ENCODE results near the gene NACA2.
"Not testable (repeated sequence)": the region's sequence is repeated elsewhere in the genome, so short reads cannot be mapped to it uniquely, and the experiment has no call there.

NACA2 gene

DNA sequence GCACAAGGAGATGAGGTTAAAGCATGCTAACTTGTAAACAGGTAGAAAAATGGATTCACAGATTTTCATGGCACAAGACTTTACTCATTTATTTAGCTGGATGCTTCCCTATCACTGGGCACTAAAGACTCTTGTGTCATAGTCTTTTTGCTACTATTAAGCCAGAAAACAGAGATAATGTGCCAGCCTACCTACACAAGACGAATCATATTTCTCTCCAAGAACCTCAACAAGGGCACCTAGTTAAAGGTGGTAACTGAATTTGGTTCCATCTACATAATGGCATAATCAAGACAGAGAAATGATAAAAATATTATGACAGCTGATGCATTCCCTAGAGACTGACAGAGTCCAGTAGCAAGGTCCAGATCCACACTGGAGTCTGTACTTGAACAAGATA, 3.8 kb downstream of the NACA2 start:
- Mint-ChIP-seq H3K4me3 (no peak overlapping the region), H3K27me3 (peaks cover 2% of the 10 kb centered on the region), H3K9me3 (no peaks in the 10 kb centered on the region), H3K4me1 (no peaks in the 10 kb centered on the region), H3K36me3 (no peaks in the 10 kb centered on the region), H3K27ac (no peak overlapping the region)

DNA sequence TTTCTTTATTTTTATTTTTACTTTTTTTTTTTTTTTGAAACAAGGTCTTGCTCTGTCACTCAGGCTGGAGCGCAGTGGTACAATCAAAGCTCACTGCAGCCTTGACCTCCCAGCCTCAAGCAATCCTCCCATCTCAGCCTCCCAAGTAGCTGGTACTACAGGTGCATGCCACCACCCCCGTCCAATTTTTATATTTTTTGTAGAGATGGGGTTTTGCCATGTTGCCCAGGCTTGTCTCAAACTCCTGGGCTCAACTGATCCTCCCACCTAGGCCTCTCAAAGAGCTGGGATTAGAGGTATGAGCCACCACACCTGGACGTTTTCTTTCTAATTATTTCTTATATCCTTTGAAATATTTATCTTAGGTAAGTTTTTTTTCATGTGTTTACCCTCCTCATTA, 4.4 kb downstream of the NACA2 start:
- H3K4me3 Mint-ChIP-seq, H3K27me3 Mint-ChIP-seq, H3K9me3 Mint-ChIP-seq, H3K36me3 Mint-ChIP-seq, H3K27ac Mint-ChIP-seq, H3K4me1 Mint-ChIP-seq: not testable (repeated sequence)

DNA sequence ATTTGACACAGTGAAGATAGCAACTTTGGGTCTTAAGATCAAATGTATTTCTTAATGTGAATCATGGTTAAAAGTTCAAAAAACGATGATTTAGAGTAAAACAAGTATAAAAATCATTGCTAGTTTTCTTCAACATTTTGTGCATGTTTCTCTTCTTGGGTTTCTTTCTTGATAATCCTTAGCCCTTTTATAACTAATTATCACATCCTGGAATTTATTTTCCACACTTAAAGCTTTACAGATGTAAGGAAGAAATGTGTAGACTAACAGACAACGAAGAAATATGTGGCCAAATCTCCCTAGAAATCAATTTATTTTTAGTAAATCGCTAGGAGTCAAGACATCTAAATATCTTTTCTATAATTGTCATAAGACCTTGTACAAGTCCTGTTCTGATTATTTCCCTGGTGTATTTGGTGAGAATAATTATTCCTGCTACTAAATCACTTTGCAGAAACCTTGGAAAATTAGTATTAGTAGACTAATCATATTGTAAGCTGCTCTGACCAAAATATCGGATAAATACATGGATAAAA, 4.9 kb downstream of the NACA2 start:
- H3K36me3 Mint-ChIP-seq = no peaks in the 10 kb centered on the region
- peaks cover 4% of the 10 kb centered on the region for H3K27me3 Mint-ChIP-seq
- no peak overlapping the region for H3K4me3 Mint-ChIP-seq
- H3K27ac Mint-ChIP-seq = no peak overlapping the region
- no peaks in the 10 kb centered on the region for H3K9me3 Mint-ChIP-seq
- H3K4me1 Mint-ChIP-seq = no peaks in the 10 kb centered on the region

DNA sequence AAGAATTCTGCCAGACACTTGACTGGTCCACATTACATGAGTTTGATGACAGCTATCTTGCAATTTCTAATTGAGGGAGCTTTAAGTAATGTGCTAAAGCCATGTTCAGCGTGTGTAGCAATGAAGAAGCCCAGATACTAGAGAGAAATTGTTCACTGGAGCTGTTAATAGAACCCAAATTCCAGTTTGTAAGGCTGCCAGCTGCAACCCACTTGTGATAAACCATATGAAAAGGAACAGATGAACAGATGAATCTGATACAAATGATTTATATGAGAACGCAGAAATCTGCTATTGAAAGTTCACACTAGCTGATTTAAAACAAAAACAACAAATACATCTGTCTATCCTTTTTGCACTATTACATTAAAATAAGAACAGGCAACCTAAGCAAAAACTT, 6.2 kb downstream of the NACA2 start:
- H3K27ac Mint-ChIP-seq = no peak overlapping the region
- peaks cover 6% of the 10 kb centered on the region for H3K27me3 Mint-ChIP-seq
- no peaks in the 10 kb centered on the region for H3K9me3 Mint-ChIP-seq

DNA sequence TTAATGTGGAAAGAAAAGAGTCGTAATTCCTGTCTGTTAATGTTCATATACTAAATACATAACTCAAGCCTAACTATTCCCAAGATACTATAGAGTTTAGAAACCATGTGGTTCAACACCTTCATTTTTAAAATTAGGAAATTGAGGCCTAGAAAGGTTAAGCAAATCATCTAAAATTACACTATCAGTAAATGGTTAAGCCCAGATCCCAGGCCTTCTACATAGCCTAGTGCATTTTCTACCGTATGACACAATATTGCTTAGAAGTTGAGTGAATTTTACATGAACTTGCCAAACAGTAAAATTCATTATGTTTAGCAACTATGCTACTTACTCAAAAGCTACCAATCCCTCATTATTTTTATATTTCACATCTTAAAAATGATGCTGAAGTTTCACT, 6.8 kb downstream of the NACA2 start:
- Mint-ChIP-seq H3K4me1 (no peaks in the 10 kb centered on the region), H3K27me3 (peaks cover 9% of the 10 kb centered on the region), H3K27ac (no peak overlapping the region), H3K4me3 (no peak overlapping the region), H3K36me3 (no peaks in the 10 kb centered on the region), H3K9me3 (no peaks in the 10 kb centered on the region)

More for the DNA sequence above, 6.2 kb downstream of the NACA2 start:
- Mint-ChIP-seq H3K4me3 (no peak overlapping the region), H3K36me3 (no peaks in the 10 kb centered on the region), H3K4me1 (no peaks in the 10 kb centered on the region)

DNA sequence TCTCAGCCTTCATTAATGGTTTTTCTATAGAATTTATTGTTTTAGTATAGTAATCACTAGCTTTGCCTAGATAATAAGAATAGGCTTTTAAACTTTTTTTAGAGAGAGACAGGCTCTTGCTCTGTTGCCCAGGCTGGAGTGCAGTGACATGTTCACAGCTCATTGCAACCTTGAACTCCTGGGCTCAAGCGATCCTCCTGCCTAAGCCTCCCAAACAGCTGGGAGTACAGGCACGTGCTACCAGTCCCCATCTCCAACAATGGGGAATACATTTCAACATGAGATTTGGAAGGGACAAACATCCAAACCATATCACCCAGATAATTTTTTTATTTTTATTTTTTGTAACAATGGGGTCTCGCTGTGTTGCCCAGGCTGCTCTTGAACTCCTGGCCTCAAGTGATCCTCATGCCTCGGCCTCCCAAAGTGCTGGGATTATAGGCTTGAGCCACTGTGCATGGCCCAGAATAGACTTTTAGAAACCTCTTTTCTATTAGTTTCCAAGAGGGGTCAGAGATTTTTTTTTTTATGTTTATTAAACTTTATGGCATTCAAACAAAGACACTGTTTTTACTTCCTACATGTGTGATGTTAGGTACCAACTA, 7.3 kb downstream of the NACA2 start:
- no peak overlapping the region for H3K4me3 Mint-ChIP-seq
- H3K36me3 Mint-ChIP-seq = no peaks in the 10 kb centered on the region
- no peaks in the 10 kb centered on the region for H3K4me1 Mint-ChIP-seq
- H3K27me3 Mint-ChIP-seq = peaks cover 9% of the 10 kb centered on the region
- no peak overlapping the region for H3K27ac Mint-ChIP-seq
- H3K9me3 Mint-ChIP-seq = no peaks in the 10 kb centered on the region

DNA sequence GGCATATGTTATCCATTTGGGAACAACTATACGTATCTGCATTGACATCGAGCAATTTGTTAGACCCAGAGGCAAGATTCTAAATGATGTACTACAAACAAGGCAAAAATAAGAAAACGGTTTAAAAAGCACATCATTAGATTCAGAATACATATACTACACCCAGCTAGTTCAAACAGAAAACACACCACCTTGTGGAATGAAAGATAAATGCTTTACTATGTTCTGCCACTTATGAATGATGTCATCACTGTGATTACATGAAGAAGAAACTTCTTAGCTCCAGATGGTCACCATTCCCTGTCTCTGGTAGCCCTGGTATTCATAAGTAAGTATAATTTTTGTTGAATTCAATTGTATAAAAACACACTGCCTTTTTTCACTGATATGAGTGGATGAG, 7.8 kb downstream of the NACA2 start:
- Mint-ChIP-seq H3K36me3 (no peaks in the 10 kb centered on the region), H3K4me3 (no peak overlapping the region), H3K27me3 (peaks cover 11% of the 10 kb centered on the region), H3K27ac (no peak overlapping the region), H3K4me1 (no peaks in the 10 kb centered on the region), H3K9me3 (no peaks in the 10 kb centered on the region)

DNA sequence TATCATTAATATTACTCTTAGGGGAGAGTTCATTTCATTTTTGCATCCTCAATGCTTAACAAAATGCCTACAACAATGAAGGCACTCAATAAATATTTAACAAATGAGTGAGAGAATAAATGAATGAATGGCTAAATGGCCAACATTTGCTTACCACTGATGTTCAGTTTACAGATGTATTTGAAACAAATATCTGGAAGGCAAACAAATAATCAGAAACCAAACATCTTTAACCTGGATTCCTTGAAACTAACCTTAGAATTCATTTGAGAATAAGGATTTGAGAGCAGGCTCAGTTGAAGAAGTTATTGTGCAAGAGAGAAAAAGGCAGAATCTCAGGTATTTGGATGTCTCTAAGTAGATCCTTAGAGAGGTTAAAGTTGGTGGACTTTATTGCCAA, 8.4 kb downstream of the NACA2 start:
- H3K4me1 Mint-ChIP-seq = no peaks in the 10 kb centered on the region
- H3K4me3 Mint-ChIP-seq = no peak overlapping the region
- no peak overlapping the region for H3K27ac Mint-ChIP-seq
- no peaks in the 10 kb centered on the region for H3K36me3 Mint-ChIP-seq
- no peaks in the 10 kb centered on the region for H3K9me3 Mint-ChIP-seq
- peaks cover 12% of the 10 kb centered on the region for H3K27me3 Mint-ChIP-seq

DNA sequence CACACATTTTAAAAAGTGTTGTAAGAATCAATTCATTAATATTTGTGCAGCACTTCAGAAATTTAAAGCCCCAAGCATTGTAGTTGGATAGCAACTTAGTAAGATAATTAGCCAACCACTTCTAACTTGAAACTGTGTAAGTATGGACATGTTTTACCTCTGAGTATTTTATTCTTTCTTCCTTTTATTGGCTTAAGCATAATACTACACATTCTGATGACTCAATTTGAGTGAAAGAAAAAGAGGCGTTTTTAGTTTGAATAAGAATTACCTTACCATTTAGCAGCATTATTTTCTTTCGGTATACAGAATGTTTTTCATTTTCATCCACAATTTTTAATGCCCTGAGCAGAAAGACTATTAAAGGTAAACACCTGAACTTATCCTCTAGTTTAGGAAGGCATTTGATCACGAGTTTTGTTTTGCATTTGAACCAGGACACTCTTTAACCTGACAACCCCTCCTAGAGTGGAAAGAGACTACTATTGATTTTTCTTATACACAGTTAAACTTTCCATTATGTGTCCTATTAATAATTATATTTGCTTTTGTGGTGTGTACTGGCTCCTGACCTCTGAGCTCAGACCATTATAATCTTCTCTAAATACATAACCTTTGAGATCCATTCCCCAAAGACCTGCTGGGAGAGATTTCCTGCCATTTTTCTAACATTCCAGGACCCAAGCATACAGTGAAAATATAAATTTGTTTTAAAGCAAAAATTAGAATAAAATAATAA, 9.2 kb downstream of the NACA2 start:
- H3K9me3 Mint-ChIP-seq = no peaks in the 10 kb centered on the region
- H3K4me3 Mint-ChIP-seq = no peak overlapping the region
- no peaks in the 10 kb centered on the region for H3K4me1 Mint-ChIP-seq
- H3K27me3 Mint-ChIP-seq = peaks cover 12% of the 10 kb centered on the region
- no peaks in the 10 kb centered on the region for H3K36me3 Mint-ChIP-seq
- H3K27ac Mint-ChIP-seq = no peak overlapping the region

DNA sequence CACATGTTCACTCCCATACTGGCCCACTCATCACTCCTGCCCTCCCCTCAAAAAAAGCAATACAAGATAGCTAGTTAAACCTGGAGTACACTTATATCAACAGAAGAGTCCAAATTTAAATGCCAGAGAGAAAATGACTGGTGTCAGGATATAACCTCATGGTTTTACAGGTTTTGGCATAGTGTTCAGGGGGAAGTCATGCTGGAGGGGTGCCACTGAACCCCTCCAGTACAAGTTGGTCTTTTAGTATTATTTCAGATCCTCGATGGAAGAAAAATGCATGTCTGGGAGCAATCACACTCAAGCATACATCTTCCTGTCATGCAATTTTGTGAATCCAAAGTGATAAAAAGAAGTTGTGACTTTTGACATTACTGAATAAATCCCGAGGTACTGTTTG, 10.5 kb downstream of the NACA2 start:
- H3K4me1 Mint-ChIP-seq = no peaks in the 10 kb centered on the region
- no peaks in the 10 kb centered on the region for H3K9me3 Mint-ChIP-seq
- H3K27me3 Mint-ChIP-seq = peaks cover 12% of the 10 kb centered on the region
- no peaks in the 10 kb centered on the region for H3K36me3 Mint-ChIP-seq
- H3K4me3 Mint-ChIP-seq = no peak overlapping the region
- no peak overlapping the region for H3K27ac Mint-ChIP-seq

DNA sequence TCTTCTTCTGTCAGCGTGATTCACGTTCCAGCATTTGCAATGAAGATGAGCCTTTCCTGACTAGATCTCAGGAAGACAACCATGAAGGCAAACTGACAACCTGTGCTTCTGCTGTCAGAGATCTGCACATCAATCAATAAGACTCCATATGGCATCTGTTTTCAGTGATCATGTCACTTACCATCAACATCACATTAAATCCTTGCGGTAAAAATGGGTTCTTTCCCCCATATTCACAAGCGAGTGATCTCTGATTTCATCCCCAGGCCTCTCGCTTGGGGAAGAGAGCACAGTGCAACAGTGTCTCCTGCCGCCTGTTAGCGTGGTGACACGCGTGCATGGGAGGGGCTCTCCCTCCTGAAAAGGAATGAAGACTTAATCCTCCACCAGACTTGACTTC, 11.1 kb downstream of the NACA2 start:
- no peak overlapping the region for H3K4me3 Mint-ChIP-seq
- H3K27ac Mint-ChIP-seq = no peak overlapping the region
- no peaks in the 10 kb centered on the region for H3K4me1 Mint-ChIP-seq
- H3K9me3 Mint-ChIP-seq = no peaks in the 10 kb centered on the region
- no peaks in the 10 kb centered on the region for H3K36me3 Mint-ChIP-seq
- peaks cover 12% of the 10 kb centered on the region for H3K27me3 Mint-ChIP-seq

DNA sequence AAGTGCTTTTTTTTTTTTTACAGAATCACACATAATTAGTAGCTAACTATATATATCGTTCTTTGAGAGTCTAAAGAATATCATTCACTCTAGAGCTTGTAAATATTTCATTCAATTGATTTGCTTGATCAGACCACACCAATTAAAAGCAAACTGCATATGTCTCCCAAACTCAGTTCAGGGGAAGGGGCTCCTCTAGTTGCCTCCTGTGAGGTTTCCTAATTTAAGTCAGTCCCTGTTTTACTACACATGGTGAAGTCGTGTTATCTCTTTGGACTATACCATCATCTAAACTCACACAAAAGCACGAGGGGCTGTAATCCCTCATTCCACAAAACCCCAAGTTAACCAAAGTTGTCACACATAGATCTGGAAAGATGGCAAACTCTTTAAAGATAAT, 11.7 kb downstream of the NACA2 start:
- Mint-ChIP-seq H3K36me3 (no peaks in the 10 kb centered on the region), H3K4me3 (no peak overlapping the region), H3K4me1 (no peaks in the 10 kb centered on the region), H3K27ac (no peak overlapping the region), H3K9me3 (no peaks in the 10 kb centered on the region), H3K27me3 (peaks cover 12% of the 10 kb centered on the region)

DNA sequence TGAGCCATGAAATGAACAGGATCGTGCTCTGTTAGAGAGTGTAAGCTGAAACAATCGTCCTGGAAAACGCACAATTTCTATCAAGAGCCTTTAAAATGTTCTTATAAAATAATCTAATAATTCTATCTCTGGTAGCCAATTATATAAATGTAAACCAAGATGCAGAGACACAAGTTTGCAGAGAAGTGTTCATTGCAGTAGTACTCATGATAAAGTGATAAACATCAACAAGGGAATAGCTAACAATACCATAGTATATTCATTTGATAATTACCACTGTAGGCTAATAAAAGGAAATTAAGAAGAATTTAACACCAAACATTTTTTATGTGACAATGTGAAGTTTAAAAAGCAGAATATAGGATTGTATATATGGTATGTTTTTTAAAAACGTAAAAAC, 12.4 kb downstream of the NACA2 start:
- Mint-ChIP-seq H3K4me1 (no peaks in the 10 kb centered on the region), H3K27me3 (peaks cover 12% of the 10 kb centered on the region), H3K9me3 (no peaks in the 10 kb centered on the region), H3K36me3 (no peaks in the 10 kb centered on the region), H3K27ac (no peak overlapping the region), H3K4me3 (no peak overlapping the region)

DNA sequence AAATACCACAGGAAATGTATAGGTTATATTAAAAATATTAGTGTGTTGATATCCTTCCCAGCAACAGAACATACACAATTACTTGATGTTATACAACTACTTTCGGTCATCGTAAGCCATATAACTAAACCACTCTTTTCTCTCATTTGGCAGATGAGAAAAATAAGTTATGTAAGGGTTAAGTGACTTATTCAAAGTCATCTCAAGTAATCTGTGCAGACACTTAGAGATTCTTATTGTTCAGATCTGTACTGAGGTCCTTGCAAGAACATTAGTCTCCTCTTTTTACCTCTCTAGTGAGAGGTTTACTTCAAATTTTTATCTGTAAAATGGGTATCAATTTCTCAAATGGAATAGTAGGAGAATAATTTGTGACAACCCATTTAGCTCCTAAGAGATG, 15.0 kb downstream of the NACA2 start:
- no peak overlapping the region for H3K4me3 Mint-ChIP-seq

DNA sequence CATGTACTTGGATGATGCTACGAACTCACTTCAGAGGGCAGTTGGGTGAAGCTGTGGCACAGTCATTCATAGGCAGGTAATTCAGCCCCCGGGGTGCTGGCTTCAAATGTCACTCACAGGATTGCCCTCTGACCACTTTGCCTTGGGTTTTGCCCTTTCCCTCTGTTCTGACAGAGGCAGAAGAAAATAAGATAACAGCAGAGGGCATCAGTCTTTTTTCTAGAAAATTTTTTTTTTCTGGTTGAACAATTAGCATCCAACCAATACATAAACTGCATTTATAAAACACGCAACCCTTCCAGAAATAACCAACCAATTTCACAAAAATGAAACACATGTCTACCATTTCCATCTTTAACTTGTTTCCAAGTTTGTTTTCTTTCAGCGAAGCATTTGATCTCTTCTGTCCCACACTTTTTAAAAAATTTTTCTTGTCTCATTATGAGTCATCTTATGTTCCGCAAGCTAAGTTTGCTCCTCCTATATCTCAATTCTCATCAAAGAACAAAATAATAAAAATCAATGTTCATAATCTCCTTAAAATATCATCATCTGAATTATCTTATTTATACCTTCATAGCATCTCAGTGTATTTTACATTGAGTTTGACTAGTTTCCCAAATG, 15.6 kb downstream of the NACA2 start:
- Mint-ChIP-seq H3K36me3 (no peaks in the 10 kb centered on the region), H3K4me3 (no peak overlapping the region), H3K9me3 (peaks cover 8% of the 10 kb centered on the region), H3K4me1 (no peaks in the 10 kb centered on the region), H3K27me3 (peaks cover 8% of the 10 kb centered on the region), H3K27ac (no peak overlapping the region)

More for the DNA sequence above, 15.0 kb downstream of the NACA2 start:
- H3K4me1 Mint-ChIP-seq = no peaks in the 10 kb centered on the region
- peaks cover 8% of the 10 kb centered on the region for H3K27me3 Mint-ChIP-seq
- H3K36me3 Mint-ChIP-seq = no peaks in the 10 kb centered on the region
- H3K27ac Mint-ChIP-seq = no peak overlapping the region
- peaks cover 7% of the 10 kb centered on the region for H3K9me3 Mint-ChIP-seq
